ENCODE measurements around the gene HOXD1.

The HOXD1 gene

DNA sequence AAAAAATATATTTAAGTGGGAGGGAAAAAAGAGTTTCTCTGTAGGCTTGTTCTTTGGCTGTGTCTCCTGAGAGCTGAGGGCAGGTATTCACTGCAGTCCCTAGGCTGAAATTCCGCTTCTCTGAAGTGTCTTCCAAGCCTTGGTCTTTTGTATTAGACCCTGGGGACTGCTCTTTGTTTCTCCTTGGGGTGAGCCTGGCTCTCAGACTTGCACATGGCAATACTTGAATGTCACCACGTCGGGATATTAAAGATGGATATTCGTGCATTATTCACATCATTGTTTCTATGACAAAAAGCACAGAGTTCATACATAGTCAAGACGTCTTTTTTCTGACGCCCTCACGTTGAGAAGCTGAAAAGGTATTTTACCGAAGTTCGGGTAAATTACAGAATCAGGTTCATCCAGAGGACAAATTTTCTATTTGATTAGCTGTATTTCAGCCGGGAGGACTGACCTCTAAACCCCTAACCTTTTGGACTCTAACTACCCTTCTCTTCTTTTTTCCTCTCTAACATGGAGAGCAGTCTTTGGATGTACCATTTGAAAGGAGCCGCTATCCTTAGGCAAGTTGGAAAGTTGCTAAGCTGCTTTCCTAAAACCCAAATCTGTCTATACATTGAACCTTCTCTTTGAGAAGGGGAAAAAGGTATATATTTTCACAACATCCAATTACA, 33.8 kb upstream of the HOXD1 start:
- no peaks in the 10 kb centered on the region for H3K9me3 ChIP-seq (ENCODE audit: control insufficient read depth, low read length)
- no peak overlapping the region for H3K27ac ChIP-seq (ENCODE audit: insufficient read depth, low read length, poor library complexity, severe bottlenecking)
- DNase-seq, result no peak
- H3K4me1 ChIP-seq (ENCODE audit: control insufficient read depth, insufficient read depth, low read length, poor library complexity, severe bottlenecking), result peaks cover 6% of the 10 kb centered on the region
- no peaks in the 10 kb centered on the region for H3K36me3 ChIP-seq (ENCODE audit: control insufficient read depth, insufficient read depth, low read length)
- H3K27me3 ChIP-seq (replicated peaks; ENCODE audit: control insufficient read depth, insufficient read depth, low read length, poor library complexity, severe bottlenecking), result peaks cover 61% of the 10 kb centered on the region
- H3K4me3 ChIP-seq (ENCODE audit: insufficient read depth, low read depth, low read length, poor library complexity, severe bottlenecking), result no peak overlapping the region

DNA sequence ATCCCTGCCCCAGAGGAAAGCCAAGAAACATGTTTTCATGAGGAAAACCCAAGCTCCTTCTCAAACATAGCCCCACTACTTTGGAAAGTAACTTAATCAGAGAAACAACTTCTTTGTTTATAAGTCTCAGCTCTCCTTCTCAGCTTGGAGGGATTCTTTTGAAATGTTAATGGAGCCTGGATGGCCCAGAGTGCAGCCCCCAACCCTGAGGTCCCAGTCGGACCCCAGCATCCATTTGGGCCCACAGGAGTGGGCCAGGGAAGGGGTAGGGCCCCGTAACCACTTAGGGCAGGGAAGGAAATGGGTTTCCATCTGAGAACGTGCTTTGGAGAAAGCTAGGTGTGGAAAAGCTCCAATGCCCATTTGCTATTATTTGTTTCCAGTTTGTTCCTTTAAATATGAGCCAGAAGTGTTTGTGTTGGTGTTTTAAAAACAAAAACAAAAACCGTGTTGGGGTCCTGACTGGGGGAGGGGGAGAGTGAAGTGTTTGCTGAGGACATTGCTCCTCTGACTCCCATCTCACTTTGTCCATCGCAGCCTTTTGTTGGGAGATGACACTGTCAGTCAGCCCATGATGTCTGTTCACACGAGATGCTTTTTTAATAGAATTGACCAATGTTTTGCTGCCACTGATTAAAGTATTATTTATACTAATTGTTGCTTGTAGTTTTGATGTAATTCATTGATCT, 33.0 kb upstream of the HOXD1 start:
- Histone ChIP-seq H3K36me3 (ENCODE audit: control insufficient read depth, insufficient read depth, low read length) (no peaks in the 10 kb centered on the region), H3K27ac (ENCODE audit: insufficient read depth, low read length, poor library complexity, severe bottlenecking) (no peak overlapping the region), H3K9me3 (ENCODE audit: control insufficient read depth, low read length) (no peaks in the 10 kb centered on the region), H3K4me1 (ENCODE audit: control insufficient read depth, insufficient read depth, low read length, poor library complexity, severe bottlenecking) (peaks cover 6% of the 10 kb centered on the region), H3K27me3 (replicated peaks; ENCODE audit: control insufficient read depth, insufficient read depth, low read length, poor library complexity, severe bottlenecking) (peaks cover 66% of the 10 kb centered on the region), H3K4me3 (ENCODE audit: insufficient read depth, low read depth, low read length, poor library complexity, severe bottlenecking) (no peak overlapping the region)
- DNase-seq, result no peak

DNA sequence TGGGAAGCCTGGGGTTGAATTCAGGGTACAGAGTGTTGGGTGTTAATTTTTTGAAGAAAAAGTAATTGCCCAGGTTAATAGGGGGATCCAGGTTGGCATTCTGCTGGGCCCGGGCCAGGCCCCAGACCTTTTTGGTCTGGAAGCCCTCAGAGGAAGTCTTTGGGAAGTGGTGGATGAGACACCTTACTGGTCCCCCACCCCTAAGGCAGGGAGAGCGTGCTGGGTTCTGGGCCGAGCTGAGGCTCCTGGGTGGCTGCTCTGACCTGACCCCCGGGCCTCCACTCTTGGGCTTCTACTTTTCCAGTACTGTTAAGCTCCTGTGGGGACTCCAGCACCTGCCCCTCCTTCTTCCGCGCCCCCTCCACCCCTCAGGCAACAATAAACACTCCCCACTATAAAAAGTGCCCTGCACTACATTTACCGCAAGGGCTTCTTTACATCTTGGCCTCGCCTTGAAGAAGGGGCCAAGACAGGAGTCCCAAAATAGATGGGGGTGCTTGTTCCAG, 32.1 kb upstream of the HOXD1 start:
- Histone ChIP-seq H3K4me3 (ENCODE audit: insufficient read depth, low read depth, low read length, poor library complexity, severe bottlenecking) (no peak overlapping the region), H3K27ac (ENCODE audit: insufficient read depth, low read length, poor library complexity, severe bottlenecking) (no peak overlapping the region), H3K4me1 (ENCODE audit: control insufficient read depth, insufficient read depth, low read length, poor library complexity, severe bottlenecking) (peaks cover 6% of the 10 kb centered on the region), H3K9me3 (ENCODE audit: control insufficient read depth, low read length) (no peaks in the 10 kb centered on the region), H3K36me3 (ENCODE audit: control insufficient read depth, insufficient read depth, low read length) (no peaks in the 10 kb centered on the region), H3K27me3 (replicated peaks; ENCODE audit: control insufficient read depth, insufficient read depth, low read length, poor library complexity, severe bottlenecking) (peaks cover 66% of the 10 kb centered on the region)
- no peak for DNase-seq

DNA sequence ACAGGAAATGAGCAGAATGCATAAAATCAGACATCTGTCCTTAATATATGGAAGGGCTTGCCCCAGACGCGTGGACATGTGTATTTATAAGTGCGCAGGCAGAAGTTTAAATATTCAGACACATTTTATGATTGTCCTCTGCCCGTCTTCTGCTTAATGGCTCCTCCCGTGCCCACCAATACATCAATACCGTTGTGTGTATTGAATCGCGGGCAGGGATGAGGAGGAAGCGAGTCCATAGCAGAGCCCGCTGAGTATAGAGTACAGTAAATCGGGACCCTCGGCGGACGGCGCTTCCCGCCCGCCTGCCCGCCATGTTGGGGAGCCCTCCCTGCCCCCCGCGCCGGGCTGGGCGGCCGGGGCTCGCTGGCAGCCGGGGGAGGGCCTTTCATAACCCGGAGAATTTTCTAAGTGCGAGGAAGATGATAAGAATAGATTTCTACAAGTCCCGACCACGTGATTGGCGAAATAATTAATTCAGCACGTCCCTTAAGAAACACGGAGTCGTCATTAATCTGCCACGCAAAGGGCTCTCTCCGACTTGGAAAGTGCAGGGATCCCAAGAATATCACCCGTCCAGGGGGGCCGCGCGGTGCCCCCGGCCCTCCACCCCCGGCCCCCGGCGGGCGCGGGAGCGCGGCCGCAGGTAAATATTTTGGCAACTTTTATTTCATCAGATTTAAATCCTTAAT, 31.5 kb upstream of the HOXD1 start, which contains the start of gene HOXD3:
TSS of gene HOXD3 (plus strand) at position 501 of the 692 bp plus-strand sequence. CDS start 11,808 bp downstream, outside the sequence.
- DNase-seq, result no peak
- Histone ChIP-seq H3K4me1 (ENCODE audit: control insufficient read depth, insufficient read depth, low read length, poor library complexity, severe bottlenecking) (peaks cover 6% of the 10 kb centered on the region), H3K27ac (ENCODE audit: insufficient read depth, low read length, poor library complexity, severe bottlenecking) (no peak within 1 kb of the TSS), H3K36me3 (ENCODE audit: control insufficient read depth, insufficient read depth, low read length) (no peaks in the 10 kb centered on the region), H3K4me3 (ENCODE audit: insufficient read depth, low read depth, low read length, poor library complexity, severe bottlenecking) (no peak within 1 kb of the TSS), H3K27me3 (replicated peaks; ENCODE audit: control insufficient read depth, insufficient read depth, low read length, poor library complexity, severe bottlenecking) (peaks cover 64% of the 10 kb centered on the region), H3K9me3 (ENCODE audit: control insufficient read depth, low read length) (no peaks in the 10 kb centered on the region)

DNA sequence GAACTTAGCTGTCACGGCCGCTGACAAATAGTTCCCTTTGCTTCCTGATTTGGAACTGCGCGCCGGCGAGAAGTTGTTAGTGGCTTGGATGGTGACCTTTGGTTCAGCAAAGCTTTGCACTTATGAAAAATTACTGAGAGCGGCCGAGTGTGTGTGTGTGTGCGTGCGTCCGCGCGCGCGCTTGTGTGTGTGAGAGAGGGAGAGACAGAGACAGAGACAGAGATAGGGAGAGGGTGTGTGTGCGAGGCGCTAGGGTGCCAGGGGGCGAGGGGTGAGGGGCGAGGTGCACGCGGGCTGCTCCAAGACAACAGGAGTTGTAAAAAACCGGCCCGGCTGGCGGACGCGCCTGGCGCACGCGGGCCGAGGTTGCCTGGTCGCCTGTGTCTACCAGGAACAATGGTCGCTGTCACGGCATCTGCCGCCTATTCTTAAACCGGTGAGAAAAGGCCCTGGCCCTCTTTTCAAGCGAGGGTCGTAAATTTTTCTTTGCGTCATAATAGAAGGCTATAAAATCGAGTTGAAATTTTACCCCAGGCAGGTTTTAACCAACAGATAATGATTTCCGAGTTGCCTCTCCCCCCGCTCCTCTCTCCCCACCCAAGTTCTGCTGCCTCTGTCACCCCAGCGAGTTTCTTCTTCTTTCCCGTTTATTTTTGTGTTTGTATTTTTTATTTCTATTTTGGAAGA, 30.8 kb upstream of the HOXD1 start:
- H3K36me3 ChIP-seq (ENCODE audit: control insufficient read depth, insufficient read depth, low read length), result no peaks in the 10 kb centered on the region
- DNase-seq, result no peak
- no peaks in the 10 kb centered on the region for H3K9me3 ChIP-seq (ENCODE audit: control insufficient read depth, low read length)
- H3K27ac ChIP-seq (ENCODE audit: insufficient read depth, low read length, poor library complexity, severe bottlenecking), result no peak overlapping the region
- H3K4me1 ChIP-seq (ENCODE audit: control insufficient read depth, insufficient read depth, low read length, poor library complexity, severe bottlenecking), result peaks cover 6% of the 10 kb centered on the region
- no peak overlapping the region for H3K4me3 ChIP-seq (ENCODE audit: insufficient read depth, low read depth, low read length, poor library complexity, severe bottlenecking)
- peaks cover 67% of the 10 kb centered on the region for H3K27me3 ChIP-seq (replicated peaks; ENCODE audit: control insufficient read depth, insufficient read depth, low read length, poor library complexity, severe bottlenecking)

DNA sequence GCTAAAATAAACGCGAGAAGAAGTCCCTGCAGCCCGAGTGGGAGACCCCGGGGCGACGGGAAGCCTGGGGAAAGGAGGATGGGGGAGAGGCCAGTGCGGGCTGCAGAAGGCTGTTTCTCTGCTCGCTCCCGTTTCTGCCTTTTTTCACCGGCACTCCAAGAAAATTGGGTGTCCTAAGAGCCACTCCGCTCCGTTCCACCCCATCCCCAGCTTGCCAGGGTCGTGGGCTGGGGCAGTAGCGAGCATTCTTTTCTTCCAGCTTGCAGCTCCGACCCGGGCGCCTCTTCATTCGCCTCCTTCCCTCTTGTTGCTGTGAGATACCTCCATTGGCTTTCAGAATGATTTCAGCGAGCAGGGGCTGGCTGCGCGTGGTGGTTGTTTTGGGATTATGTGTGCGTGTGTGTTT, 30.3 kb upstream of the HOXD1 start:
- H3K27me3 ChIP-seq (replicated peaks; ENCODE audit: control insufficient read depth, insufficient read depth, low read length, poor library complexity, severe bottlenecking), result peaks cover 72% of the 10 kb centered on the region
- H3K4me3 ChIP-seq (ENCODE audit: insufficient read depth, low read depth, low read length, poor library complexity, severe bottlenecking), result no peak overlapping the region
- H3K9me3 ChIP-seq (ENCODE audit: control insufficient read depth, low read length), result no peaks in the 10 kb centered on the region
- DNase-seq, result no peak
- H3K27ac ChIP-seq (ENCODE audit: insufficient read depth, low read length, poor library complexity, severe bottlenecking), result no peak overlapping the region
- no peaks in the 10 kb centered on the region for H3K36me3 ChIP-seq (ENCODE audit: control insufficient read depth, insufficient read depth, low read length)
- H3K4me1 ChIP-seq (ENCODE audit: control insufficient read depth, insufficient read depth, low read length, poor library complexity, severe bottlenecking), result peaks cover 6% of the 10 kb centered on the region

DNA sequence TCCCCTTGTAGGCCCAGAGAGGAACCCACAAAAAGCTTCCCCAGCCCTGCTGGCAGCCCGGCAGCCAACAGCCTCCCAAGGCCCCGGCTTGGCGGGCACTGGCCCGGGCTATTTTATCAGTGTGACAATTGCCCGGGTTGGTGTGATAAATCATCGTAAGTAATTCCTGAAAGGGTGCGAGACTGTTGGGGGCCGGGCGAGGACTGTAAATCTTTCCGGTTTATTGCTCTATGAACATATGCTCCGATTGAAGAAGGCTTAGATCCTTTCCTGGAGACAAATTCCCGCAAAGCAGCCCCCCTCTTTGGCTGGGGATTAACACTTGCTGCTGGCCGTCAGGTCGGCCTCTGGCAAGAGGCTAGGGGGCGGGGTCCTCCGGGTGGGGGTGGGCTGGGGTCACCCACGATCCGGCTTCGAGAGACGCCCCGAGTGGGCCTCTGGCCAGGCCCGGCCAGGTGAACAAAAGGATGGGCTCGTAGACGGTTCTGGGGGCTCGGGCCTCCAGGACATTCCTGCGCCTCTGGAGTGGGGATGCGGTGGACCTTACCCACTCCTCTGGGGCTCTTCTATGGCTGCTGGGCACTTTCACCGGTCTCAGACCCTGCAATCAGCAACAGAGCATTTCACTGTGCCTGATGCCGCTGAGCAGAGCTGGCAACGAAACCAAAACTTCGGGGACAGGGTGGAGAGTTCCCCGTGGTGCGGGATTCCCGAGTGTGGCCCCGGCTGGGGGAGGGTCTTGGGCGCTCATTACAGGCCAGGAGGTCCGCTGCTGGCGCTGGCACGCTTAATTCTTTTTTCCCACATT, 29.4 kb upstream of the HOXD1 start:
- H3K27me3 ChIP-seq (replicated peaks; ENCODE audit: control insufficient read depth, insufficient read depth, low read length, poor library complexity, severe bottlenecking), result peaks cover 80% of the 10 kb centered on the region
- no peak overlapping the region for H3K4me3 ChIP-seq (ENCODE audit: insufficient read depth, low read depth, low read length, poor library complexity, severe bottlenecking)
- H3K27ac ChIP-seq (ENCODE audit: insufficient read depth, low read length, poor library complexity, severe bottlenecking), result no peak overlapping the region
- no peaks in the 10 kb centered on the region for H3K9me3 ChIP-seq (ENCODE audit: control insufficient read depth, low read length)
- DNase-seq, result no peak
- no peaks in the 10 kb centered on the region for H3K36me3 ChIP-seq (ENCODE audit: control insufficient read depth, insufficient read depth, low read length)
- peaks cover 6% of the 10 kb centered on the region for H3K4me1 ChIP-seq (ENCODE audit: control insufficient read depth, insufficient read depth, low read length, poor library complexity, severe bottlenecking)

DNA sequence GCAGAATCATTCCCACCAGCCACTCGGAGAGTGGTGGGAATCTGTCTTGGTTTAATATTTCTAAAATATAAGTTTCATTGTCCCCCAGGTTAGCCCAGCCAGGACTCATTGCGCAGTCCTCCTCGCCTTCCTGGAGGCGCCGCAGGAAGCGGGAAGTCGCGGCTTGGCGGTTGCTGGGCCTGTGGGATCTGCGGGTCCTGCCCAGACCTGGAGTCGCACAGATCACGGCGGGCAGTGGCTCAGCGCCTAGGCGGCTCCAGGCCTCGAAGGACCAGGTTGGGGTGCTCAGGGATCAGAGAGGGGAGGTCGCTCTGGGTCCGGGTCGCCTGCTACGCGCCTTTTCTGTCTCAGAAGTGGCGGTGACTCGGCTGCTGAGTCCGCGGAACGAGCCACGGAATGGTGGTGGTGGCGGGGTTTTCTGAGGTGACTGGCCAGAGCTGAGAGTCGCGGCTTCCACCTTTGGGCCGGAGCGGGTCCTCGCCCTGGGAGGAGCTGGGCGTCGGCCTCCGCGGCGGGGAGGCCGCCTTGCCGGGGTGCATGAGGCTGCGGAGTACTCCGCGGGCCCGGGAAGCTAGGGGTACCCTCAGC, 28.7 kb upstream of the HOXD1 start:
- Histone ChIP-seq H3K27me3 (replicated peaks; ENCODE audit: control insufficient read depth, insufficient read depth, low read length, poor library complexity, severe bottlenecking) (peaks cover 87% of the 10 kb centered on the region), H3K9me3 (ENCODE audit: control insufficient read depth, low read length) (no peaks in the 10 kb centered on the region), H3K27ac (ENCODE audit: insufficient read depth, low read length, poor library complexity, severe bottlenecking) (no peak overlapping the region), H3K4me1 (ENCODE audit: control insufficient read depth, insufficient read depth, low read length, poor library complexity, severe bottlenecking) (peaks cover 6% of the 10 kb centered on the region), H3K36me3 (ENCODE audit: control insufficient read depth, insufficient read depth, low read length) (no peaks in the 10 kb centered on the region), H3K4me3 (ENCODE audit: insufficient read depth, low read depth, low read length, poor library complexity, severe bottlenecking) (no peak overlapping the region)
- no peak for DNase-seq

Measured in effector memory CD4-positive, alpha-beta T cell (primary cell).